T-helper 1 cell (primary cell): ENCODE data around the gene TTLL8.
"Not testable (repeated sequence)": the region's sequence is repeated elsewhere in the genome, so short reads cannot be mapped to it uniquely, and the experiment has no call there.

Experiments
- DNase-seq, 5 donors: peaks; one replicate each; pipeline ENCODE4 v3.0.0-alpha.2; 2012 to 2020
- total RNA-seq, 4 donors: gene quantifications; one replicate each; lab custom pipeline; 2026; lab: John Stamatoyannopoulos, UW

TTLL8 gene
- 0.27 to 0.59 (median 0.42) reads per million in 4 donors for total RNA-seq

DNA sequence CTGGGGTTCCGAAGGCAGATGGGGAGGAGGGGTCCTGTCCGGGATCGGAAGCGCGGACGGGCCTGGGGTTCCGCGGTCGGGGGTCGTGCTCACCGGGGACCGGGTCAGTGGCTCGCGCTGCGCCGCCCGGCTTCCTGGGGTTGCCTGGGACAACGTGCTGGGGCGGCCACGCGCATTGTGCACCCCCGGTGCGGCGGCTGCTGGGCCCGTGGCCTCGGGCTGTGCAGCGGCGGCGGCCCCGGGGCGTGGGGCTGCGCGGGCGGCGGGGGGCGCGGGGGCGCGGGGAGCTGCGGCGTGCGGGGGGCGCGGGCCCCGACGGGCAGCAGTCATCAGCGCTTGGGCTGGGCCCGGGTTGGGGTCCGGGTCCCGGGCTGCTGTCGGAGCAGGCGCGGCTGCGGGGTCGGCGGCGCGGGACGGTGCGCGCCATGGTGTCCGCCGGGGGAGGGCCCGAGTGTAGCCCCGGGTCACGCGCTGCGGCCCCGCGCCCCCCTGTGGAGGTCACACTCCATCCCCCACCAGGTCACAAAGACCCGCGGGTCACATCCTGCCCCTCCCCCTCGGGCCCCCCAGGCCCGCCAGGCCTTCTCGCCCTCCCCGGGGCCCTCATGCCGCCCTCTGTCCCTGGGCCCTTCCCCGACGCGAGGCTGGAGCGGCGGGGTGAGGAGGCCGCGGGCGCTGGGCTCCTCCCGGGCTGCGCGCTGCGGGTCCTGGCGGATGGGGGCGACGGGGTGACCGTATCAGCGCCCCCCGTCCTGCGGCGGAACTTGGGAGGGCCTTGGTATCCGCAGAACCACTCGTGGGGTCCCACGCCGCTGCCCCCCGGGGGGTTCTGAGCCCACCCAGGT, at the start of gene TTLL8:
TTLL8 (minus strand) TSS at position 238 of the 845 bp plus-strand sequence.
- DNase-seq, result no peak

GRCh38 chr22:50107529-50107928, 49.4 kb upstream of the TTLL8 start:
- DNase-seq, result no peak

- peak in 1 of 5 donors; percentile 60 for DNase-seq
Measured at GRCh38 chr22:50105208-50106100, 47.4 kb upstream of the TTLL8 start.

DNA sequence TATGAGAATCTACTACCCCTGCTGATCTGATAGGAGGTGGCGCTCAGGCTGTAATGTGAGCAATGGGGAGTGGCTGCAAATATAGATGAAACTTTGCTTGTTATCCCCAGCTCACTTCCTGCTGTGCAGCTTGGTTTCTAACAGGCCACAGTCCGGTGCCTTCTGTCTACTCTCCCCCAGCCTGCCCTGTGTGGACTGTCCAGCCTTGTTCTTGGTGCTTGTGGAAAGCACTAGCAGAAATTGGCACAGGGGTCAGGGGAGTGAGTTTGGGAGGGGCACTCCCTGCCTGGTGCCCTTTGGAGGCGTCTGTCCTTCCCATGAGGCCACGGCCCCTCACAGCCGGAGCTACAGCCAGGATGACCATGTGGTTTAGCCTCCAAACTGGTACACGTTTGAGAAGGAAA, 46.0 kb upstream of the TTLL8 start:
- DNase-seq, result no peak

- DNase-seq, result no peak
Measured at GRCh38 chr22:50102946-50103345, 44.8 kb upstream of the TTLL8 start.

GRCh38 chr22:50101870-50102565, 43.9 kb upstream of the TTLL8 start:
- no peak for DNase-seq

GRCh38 chr22:50098052-50098451, 40.0 kb upstream of the TTLL8 start:
- no peak for DNase-seq

DNA sequence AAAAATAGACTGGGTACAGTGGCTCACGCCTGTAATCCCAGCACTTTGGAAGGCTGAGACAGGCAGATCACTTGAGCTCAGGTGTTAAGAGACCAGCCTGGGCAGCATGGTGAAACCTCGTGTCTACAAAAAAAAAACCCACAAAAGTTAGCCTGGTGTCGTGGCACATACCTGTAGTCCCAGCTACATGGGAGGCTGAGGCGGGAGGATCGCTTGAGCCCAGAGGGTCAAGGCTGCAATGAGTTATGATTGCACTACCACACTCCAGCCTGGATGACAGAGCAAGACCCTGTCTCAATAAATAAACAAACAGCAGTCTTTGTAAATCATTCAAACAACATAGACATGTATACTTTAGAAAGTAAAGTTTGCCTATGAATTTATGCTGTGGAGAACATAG, 34.2 kb upstream of the TTLL8 start:
- DNase-seq, result no peak

- no peak for DNase-seq
Measured at GRCh38 chr22:50091092-50091768, 33.1 kb upstream of the TTLL8 start.

- DNase-seq, result no peak
Measured at GRCh38 chr22:50090412-50090714, 32.3 kb upstream of the TTLL8 start.

DNA sequence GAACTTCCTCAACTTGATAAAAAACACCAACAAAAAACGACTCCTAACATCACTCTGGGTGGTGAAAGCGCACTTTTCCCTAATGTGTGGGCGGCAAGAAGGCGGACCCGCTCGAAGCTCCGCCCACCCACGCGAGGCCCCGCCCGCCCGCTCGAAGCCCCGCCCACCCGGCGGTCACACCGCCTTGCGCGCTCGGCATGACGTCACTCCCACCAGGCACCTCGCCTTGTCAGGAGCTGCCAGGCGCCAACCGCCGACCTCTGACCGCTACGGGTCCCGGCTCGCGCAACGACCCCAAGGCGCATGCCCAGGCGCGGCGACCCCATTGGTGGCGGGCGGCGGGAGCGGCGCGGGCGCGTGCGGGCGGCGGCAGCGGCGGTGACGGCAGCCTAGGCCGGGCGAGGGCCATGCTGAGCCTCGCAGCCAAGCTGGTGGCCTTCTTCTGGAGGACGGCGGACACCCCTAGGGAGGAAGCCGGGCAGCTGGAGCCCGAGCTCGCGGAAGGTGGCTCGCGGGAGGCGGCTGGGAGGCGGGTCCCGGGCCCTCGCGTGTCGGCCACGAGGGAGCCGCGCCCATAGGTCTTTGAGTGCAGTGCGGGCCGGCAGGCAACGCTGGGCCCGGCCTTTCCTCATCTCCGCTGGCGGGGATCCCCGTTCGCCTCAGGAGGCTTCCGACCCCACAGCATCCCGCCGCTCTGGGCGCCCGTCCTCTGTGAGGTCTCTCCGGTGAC, 31.7 kb upstream of the TTLL8 start, which contains the start of gene MOV10L1:
MOV10L1 (plus strand) TSS at position 325 of the 730 bp plus-strand sequence; CDS start at position 408, 83 bp downstream.
- DNase-seq, result peak in 1 of 5 donors; percentile 22

DNA sequence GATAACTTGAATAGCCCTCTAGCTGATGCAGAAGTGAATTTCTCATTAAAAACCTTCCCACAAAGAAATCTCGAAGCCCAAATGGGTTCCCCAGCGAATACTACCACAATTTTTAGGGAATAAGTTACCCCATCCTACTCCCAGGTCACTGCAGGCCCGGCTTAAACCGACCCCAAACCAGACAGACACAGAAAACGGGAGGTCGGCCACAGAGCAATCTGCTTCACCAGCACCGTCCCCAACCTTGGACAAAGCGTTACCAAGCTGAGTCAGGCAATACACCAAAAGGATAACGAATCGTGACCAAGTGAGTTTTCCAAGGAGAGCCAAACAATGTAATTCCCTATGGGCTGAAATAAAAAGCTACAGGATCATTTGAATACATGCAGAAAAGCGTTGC, 31.1 kb upstream of the TTLL8 start:
- DNase-seq, result no peak

GRCh38 chr22:50088096-50088495, 30.0 kb upstream of the TTLL8 start:
- no peak for DNase-seq

DNA sequence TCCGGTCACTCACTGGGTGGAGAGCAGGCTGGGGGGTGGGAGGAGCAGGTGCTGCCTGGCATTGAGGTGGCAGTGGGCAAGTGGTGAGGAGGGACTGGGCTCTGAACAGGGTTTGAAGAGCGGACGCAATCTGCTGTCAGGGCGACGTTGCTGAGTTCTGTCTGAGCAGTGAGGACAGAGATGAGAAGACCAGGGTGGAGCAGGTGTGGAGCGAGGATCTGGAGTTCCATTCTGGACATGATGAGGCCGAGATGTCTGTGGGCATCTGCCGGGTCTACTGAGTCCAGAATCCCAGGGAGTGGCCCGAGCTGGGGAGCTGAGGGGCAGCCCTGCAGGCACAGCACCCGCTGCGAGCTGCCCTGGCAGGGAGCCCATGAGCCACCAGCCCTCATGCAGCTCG, 29.5 kb upstream of the TTLL8 start:
- DNase-seq, result no peak

DNA sequence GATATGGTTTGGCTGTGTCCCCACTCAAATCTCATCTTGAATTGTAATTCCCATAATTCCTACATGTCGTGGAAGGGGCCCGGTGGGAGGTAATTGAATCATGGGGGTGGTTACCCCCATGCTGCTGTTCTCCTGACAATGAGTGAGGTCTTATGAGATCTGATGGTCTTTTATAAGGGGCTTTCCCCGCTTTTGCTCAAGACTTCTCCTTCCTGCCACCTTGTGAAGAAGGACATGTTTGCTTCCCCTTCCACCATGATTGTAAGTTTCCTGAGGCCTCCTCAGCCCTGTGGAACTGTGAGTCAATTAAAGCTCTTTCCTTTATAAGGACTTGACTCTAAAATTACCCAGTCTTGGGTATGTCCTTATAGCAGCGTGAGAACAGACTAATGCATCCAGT, 28.9 kb upstream of the TTLL8 start:
- DNase-seq, result not testable (repeated sequence)

GRCh38 chr22:50086526-50086925, 28.4 kb upstream of the TTLL8 start:
- no peak for DNase-seq

GRCh38 chr22:50085211-50085972, 27.3 kb upstream of the TTLL8 start, which contains the start of gene MLC1:
Gene MLC1, minus strand, starts transcription at chr22:50085426. Its CDS starts 524 bp downstream, at chr22:50084902.
- peak in 1 of 5 donors; percentile 25 for DNase-seq

DNA sequence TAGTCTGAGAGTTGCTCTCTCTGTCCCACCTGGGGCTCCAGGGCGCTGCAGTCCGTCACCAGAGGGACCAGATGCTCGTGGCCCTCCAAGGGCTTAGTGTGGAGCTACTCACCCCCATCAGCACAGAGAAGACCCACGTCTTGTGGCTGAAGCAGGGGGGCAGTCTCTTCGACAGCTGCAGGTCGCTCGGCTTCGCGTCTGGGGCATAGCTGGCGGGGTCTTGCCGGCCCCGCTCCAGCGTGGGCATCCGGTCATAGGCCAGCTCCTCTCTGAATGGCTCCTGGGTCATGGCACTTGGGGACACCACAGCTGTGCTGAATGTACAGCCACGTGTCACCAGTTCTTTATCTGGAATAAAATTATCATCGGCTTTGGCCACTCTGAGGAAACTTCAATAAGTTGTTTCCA, 26.5 kb upstream of the TTLL8 start:
- no peak for DNase-seq

DNA sequence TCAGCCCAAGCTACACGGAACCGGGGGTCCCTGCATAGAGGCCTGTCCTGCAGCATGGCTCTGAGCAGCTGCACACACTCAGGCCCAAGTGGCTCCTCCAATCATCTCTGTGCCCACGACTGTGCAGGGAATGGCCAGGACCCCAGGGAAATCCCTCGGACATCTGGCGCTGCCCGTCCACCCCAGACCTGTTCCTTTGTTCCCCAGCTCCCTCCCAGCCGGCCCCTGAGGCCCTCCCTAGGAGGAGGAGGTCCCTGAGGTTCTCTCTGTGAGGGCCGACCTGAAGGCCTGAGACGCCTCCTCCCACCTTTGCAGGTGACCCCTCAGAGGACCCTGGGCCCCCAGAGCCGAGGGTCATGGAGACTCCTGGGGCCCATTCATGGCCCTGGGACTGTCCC, 26.0 kb upstream of the TTLL8 start:
- DNase-seq, result no peak

GRCh38 chr22:50083462-50084079, 25.5 kb upstream of the TTLL8 start:
- no peak for DNase-seq
